EL (cell line): ENCODE results near the gene OR3A3.
"Not testable (repeated sequence)": the region's sequence is repeated elsewhere in the genome, so short reads cannot be mapped to it uniquely, and the experiment has no call there.

ENCODE experiments used
- DNase-seq: peaks from one replicate; pipeline ENCODE4 v3.0.0-alpha.2; 2016

OR3A3 gene

DNA sequence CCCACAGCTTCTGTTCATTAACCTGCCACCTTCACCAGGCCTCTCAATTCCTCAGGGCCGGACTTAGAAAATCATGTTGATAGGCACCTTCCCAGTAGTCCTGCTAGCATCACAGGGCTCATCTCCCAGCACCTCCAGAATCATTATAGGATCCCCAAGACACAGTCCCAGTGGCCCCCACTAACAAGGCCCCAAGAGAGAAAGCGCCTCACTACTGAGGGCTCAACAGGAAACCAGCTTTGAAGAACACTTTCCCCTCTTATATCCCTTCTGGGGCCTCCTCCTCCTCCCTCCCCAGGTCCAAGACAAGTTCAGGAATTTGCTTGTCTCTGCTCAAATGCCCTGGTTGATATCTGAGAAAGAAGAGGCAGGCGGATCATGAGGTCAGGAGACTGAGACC lies at the start of gene OR3A3:
TSS of gene OR3A3 (plus strand) at position 301 of the 400 bp plus-strand sequence.
- no peak for DNase-seq

DNA sequence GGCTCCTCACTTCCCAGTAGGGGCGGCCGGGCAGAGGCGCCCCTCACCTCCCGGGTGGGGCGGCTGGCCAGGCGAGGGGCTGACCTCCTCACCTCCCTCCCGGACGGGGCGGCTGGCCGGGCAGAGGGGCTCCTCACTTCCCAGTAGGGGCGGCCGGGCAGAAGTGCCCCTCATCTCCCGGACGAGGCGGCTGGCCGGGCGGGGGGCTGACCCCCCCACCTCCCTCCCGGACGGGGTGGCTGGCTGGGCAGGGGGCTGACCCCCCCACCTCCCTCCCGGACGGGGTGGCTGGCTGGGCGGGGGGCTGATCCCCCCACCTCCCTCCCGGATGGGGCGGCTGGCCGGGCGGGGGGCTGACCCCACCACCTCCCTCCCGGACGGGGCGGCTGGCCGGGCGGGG lies 40.0 kb upstream of the OR3A3 start:
- not testable (repeated sequence) for DNase-seq

DNA sequence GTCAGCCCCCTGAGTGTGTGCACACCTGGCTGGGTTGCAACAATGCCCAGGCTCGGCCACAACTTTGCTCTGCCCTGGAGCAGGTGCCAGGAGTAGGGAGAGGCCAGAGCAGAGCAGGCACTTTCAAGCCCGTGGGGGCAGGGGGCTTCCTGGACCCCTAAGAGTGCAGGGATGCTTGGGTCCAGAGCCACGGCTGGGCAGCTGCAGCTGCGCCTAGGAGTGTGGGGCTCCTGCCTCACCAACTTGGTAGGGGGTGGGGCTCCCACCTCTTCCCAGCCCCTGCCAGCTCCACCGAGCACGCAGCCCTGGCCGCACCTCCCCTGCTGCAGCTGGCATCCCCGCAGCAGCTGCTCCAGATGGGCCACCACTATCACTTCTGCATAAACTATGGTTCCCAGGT lies 32.8 kb upstream of the OR3A3 start:
- DNase-seq = no peak

DNA sequence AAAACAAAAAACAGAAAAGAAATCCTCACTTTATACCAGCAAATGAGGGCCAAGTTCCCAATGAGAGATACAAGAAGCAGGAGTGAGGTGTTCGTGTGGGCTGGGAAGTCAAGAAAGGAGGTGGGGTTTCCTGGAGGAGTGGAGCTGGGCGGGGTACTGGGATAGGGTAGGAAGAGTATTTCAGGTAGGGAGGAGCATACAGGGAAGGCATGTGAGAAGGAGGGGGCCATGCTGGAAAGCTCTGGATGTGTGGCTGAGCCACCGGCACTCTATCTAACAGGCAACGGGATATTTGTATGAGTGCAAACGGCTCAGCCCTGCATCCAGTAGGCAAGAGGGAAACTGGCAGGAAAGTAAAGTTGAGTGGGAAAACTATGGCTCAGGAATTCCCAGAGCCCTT lies 29.2 kb upstream of the OR3A3 start:
- DNase-seq = no peak

DNA sequence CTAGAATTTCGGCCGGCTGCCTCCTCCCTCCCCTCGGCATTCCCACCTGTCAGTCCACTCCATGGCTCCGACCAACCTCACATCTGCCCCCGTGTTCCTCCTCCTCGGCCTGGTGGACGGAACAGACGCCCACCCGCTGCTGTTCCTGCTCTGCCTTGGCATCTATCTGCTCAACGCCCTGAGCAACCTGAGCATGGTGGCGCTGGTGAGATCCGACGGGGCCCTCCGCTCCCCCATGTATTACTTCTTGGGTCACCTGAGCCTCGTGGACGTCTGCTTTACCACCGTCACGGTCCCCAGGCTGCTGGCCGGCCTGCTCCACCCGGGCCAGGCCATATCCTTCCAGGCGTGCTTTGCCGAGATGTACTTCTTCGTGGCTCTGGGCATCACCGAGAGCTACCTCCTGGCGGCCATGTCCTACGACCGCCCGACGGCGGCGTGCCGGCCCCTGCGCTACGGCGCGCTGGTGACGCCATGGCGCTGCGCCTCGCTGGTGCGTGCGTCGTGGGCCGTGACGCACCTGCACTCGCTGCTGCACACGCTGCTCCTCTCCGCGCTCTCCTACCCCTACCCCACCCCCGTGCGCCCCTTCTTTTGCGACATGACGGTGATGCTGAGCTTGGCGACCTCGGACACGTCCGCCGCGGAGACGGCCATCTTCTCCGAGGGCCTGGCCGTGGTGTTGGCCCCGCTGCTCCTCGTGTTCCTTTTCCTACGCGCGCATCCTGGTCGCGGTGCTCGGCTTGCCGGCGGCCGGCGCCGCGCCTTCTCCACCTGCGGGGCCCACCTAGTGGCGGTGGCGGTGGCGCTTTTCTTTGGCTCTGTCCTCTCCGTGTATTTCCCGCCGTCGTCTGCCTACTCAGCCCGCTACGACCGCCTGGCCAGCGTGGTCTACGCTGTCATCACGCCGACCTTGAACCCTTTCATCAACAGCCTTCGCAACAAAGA lies 25.0 kb upstream of the OR3A3 start, which contains the start of gene OR3A2:
TSS of gene OR3A2 (minus strand) at position 440 of the 948 bp plus-strand sequence.
- no peak for DNase-seq

DNA sequence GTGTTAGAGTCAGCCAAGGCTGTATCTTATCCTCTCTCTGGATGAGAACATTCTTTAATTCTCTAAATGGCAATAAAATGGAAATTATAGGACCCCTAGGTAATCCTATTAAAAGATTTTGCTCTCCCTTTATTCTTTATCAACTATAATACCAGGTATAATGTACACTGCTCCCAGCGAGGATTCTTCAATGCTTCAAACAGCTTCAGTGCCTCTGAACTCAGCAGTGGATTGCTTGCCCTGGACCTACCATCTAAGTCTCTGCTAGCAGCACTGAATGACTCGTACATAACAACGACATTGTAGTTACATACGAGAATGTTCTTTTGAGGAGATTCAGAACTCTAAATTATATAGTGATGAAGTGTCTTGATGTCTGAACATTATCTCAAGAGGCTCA lies 21.4 kb upstream of the OR3A3 start:
- DNase-seq = no peak

DNA sequence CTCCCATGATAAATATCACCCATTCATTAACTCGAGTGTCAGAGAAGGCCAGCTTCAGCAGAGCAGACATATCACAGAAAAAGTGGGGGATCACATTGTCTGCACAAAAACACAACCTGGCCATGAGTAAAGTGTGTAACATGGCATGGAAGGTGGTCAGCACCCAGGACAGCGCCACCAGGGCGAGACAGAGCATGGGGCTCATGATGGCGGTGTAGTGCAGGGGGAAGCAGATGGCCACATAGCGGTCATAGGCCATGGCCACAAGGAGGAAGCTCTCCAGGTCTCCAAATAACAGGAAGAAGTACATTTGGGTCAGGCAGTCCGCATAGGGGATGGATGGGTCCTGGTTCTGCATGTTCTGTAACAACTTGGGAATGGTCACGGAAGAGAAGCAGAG lies 13.4 kb upstream of the OR3A3 start:
- DNase-seq = not testable (repeated sequence)

DNA sequence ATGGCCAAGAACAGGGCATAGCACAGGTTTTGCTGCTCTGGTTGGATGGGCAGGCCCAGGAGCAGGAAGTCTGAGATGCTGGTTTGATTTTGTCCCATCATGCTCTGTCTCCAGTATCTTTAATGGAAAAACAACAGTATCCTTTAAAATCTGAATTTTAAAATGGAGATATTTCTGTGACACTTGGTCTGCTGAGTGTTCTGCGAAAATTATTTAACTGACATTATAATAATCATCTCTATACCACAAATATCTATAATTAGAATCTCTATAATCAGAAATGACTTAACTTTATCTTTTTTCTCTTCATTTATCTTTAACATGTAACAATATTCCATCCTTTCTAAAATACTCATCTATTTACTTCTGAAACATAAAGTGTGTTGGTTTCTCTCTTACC lies 12.9 kb upstream of the OR3A3 start, which contains the start of gene OR1E1:
TSS of gene OR1E1 (minus strand) at position 101 of the 400 bp plus-strand sequence. CDS start at position 101, 0 bp downstream.
- DNase-seq = no peak

DNA sequence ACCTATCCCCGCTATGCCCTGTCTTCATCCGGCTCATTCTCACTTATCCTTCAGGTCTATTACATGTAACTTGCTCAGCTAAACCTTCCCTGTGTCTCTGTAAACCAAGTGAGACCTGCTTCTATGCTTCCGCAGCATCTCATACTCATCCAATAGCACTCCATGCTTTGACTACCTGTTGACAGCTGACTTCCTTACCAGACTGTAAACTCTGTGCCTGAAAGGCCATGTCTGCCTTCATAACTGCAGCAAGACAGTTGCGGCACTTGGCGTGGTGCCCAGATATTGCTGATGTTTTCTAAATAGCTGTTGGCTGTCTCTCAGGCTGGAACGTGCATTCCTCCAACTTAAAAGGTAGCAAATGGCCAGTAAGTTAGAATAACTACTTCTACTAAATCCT lies 11.1 kb upstream of the OR3A3 start:
- no peak for DNase-seq

DNA sequence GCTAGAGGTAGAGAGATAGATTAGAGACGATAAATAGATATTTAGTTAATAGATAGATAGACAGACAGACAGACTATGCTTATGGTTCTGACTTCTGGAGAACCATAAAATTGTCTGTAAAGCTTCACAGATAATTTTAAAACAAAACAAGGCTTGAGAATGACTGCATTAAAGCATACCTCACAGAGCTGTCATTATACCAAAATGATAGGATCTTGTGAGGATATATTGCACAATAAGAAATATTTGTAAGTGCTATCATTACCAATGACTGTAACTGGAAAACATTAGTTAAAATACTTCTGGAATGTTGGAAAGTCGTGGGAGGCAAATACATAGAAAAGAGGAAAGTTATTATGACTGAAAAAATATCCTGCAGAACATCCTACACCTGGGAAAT lies 9.4 kb upstream of the OR3A3 start:
- no peak for DNase-seq

DNA sequence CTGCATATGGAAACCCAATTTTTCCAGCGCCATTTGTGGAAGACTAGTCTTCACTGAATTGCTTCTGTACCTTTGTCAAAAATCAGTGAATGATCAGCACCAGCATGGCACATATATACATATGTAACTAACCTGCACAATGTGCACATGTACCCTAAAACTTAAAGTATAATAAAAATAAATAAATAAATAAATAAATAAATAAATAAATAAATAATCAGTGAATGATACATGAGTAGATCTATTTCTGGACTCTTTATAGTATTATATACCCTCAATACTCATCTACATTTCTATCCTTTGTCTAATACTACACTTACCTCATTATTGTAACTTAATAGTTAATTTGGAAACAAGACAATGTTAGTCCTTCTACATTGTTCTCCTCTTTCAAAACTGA lies 7.3 kb upstream of the OR3A3 start:
- DNase-seq = not testable (repeated sequence)

DNA sequence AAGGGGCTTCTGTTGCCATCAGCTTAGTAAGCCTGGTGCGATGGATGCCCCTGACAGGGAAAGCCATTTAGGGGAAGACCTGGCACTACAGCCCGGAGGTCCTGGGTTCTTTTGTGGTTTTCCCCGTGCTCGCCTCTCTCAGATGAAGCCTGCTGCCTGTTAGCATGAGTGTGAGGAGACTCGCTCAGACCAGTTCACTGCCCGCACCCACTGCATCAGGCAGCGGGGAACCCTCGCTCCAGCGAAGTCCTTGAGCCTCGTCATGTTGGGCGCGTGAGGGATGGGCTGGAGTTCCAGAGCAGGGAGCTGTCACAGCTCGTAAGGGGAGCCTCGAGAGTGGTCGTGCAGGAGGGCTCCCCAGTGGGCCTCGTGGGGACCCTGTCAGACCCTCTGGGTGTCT lies 1.0 kb downstream of the OR3A3 start:
- not testable (repeated sequence) for DNase-seq

DNA sequence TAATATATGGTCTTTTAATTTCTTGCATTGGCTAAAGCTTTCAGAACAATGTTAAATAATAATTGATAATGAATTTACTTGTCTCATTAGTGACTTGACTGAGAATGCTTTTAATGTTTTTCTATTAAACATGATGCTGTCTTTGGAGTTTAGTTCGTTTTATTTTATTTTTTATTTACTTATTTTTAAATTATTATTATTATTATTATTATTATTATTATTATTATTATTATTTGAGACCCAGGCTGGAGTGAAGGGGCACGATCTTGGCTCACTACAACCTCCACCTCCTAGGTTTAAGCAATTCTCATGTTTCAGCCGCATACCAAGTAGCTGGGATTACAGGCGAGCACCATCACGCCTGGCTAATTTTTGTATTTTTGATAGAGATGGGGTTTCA lies 4.4 kb downstream of the OR3A3 start:
- DNase-seq = no peak

DNA sequence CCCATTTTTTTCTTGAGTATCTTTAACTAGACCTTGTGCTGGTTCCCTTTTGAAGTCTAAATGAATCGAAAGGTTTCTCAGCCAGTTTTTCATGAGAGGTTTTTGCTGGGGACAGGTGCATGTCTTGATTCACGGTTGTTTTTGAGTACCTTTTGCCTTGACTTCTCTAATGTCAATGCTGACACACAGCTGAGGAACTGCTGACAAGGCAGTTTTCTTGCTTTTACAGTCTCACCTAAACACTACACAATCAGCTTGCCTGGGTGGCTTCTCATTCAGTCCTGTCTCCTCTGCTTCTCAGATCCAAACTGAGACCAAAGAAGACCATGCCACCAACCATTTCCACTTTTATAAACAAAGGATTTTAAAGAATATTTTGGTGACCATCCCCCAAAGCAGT lies 7.1 kb downstream of the OR3A3 start:
- no peak for DNase-seq

DNA sequence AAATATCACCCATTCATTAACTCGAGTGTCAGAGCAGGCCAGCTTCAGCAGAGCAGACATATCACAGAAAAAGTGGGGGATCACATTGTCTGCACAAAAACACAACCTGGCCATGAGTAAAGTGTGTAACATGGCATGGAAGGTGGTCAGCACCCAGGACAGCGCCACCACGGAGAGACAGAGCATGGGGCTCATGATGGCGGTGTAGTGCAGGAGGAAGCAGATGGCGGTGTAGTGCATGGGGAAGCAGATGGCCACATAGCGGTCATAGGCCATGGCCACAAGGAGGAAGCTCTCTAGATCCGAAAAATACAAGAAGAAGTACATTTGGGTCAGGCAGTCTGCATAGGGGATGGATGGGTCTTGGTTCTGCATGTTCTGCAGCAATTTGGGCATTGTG lies 22.0 kb downstream of the OR3A3 start:
- DNase-seq = not testable (repeated sequence)

DNA sequence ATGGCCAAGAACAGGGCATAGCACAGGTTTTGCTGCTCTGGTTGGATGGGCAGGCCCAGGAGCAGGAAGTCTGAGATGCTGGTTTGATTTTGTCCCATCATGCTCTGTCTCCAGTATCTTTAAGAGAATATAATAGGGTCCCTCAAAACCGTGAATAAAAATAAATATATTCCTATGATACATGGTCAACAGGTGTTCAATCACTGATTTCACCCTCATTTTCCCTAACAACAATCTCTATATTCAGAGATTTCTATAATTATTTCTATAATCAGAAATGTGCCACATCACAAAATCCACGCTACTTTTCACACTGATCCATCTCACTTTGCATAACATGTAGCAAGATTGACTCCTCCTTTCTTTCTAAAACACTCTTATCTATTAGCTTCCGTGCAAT lies 22.6 kb downstream of the OR3A3 start, which contains the start of gene OR1E2:
TSS of gene OR1E2 (minus strand) at position 101 of the 400 bp plus-strand sequence. CDS start at position 101, 0 bp downstream.
- no peak for DNase-seq

DNA sequence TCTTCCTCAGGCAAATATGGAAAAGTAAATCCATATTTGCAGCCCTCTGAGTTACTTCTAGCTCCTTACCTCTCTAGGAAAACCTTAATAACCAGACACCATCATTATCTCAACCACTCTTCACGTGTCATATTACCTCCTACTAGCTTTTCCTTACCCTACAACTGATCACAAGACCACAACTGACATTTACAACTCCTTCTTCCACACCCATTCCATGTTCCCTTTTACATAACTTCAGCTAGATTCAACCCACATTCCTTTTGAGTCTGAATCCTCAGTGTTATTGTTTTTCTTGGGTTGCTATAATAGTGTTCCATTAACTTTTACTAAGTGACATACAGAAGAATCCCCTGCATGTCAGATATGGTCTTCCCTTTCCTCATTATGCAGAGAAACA lies 27.2 kb downstream of the OR3A3 start:
- no peak for DNase-seq

DNA sequence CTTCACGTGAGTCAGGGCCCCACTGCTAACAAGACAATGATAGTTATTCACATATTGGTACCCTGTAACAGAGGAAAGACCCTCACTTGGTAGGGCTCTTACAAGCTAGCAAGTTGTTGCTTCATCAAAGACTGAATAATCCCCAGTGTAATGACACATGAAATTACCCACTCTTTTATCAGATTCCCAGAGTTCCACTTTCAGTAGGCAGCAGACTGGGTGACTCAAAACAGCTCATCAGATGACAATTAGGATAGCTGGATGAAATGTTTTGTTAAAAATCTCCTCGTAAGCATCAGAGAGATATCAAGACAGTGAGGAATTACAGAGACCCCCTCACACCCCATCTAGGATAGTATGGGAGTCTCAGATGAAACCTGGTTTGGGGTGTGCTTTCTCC lies 29.3 kb downstream of the OR3A3 start:
- no peak for DNase-seq

DNA sequence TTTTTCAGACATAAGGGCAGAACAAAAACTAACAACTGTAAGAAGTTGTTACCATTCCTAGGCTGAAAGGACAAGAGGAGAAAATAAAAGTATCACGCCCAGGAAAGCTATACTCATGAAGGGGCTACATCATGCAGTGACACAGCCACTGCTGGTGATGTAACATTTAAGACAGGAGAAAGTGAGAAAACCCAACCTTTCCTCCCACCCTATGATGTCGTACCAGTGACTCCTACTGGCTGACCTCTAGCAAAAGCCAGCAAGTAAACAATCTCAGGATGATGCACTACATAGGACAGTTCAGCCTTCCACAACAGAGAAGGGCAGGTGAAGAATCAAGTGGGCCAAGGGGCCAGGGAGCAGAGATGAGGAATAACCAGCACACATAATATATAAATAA lies 36.5 kb downstream of the OR3A3 start:
- peak; percentile 3 for DNase-seq

DNA sequence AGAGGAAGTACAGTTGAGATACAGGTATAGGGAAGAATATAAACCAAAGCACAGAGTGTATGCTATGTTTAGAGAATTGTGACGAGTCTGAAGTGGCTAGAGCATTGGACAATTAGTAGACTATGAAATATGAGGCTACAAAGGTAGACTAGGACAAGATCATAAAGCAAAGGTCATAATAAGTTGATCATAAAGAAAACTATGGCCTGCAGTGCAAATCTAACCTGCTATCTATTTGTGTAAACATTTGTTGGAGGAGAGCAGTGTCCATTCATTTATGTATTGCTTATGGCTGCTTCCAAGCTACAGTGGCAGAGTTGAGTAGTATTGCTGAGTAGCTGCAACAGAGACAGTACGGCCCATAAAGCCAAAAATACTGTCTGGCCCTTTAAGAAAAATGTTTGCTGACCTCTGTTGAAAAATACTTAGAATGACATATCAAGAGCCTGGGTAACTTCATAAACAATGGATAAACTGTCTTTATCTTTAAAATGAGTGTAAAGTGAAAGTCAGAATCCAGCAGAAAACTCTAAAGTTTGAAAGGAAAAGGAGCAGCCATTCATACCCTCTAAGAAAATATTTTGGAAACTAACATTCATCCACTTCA lies 37.0 kb downstream of the OR3A3 start:
- DNase-seq = no peak

DNA sequence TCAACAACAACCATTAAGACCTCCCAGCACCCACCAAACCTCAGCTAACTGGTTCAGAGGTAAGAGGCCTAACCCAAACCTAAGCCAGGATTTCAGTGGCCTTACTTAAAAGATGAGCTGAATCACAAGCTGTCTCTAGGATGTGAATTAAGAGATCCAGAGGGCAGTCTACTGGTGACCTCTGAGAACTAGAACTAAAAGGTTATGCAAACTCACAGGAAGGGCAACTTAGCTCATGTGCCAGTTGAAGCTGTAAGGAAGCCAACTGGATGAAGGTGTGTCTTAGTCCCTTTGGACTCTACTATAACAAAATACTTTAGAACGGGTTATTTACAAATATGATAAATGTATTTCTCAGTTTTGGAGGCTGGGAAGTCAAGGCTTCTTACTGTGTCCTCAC lies 55.2 kb downstream of the OR3A3 start:
- DNase-seq = not testable (repeated sequence)

DNA sequence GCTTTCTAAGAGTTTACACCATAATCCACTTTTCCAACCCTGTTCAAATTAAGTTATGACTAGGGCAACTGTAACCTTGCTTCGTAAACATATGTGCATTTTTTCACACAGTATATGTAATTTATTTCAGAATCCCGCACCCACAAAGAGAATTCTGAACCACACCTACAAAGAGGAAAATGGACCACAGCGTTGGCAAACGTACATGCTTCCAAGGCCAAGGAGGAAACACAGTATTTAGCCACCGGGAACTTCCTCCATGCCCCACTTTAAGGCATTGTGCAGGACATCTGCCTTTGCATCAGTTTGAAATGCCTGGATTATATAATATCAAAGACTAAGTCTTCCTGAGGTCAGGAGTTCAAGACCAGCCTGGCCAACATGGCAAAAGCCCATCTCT lies 58.4 kb downstream of the OR3A3 start:
- no peak for DNase-seq

DNA sequence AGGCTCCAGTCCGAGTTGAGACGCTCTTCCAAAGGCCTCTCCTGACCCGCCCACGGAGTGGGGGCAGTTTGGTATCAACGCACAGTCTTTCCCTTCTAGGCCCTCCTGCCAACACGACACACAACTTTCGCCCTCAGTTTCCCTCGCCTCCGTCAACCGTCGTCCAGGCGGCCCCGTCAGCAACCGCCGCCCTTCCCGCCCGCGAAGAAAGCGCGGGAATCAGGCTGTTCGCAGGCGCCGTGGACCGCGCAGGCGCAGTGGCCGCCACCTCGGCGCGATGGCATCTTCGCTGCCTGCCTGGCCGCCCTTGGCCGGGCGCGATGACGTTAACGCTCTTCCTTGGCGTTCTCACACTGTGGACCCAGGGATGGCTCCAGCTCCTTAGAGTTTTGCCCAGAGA lies 60.4 kb downstream of the OR3A3 start, which contains the start of gene SPATA22:
TSS of gene SPATA22 (minus strand) at position 221 of the 400 bp plus-strand sequence. CDS start 2,494 bp downstream, outside the sequence.
- no peak for DNase-seq

DNA sequence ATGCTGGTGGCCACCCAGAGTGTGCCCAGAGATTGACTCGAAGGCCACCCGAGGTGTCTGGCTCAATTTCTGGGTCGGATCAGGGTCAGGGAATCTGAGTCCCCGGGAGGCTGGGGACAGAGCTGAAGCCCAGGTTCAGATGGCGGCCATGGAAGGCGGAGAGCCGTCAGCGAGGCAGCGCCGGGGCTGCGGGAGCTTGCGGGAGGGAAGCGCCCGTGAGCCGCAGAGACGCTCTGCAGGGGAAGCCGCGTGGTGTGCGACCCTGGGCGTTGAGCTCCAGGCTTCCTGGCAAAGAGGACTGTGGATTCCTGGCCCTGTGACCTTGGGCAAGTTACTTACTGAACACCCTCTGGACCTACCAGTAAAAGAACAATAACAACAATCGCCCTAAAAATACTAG lies 61.0 kb downstream of the OR3A3 start:
- DNase-seq = no peak
